Stimulated activated CD4-positive, alpha-beta T cell treated with anti-CD3 and anti-CD28 coated beads, TNF-alpha, amount 100 ng/mL, for 24 hours (primary cell): ENCODE data around the gene IMMT.
"Not testable (repeated sequence)": the region's sequence is repeated elsewhere in the genome, so short reads cannot be mapped to it uniquely, and the experiment has no call there.

Experiments used
- DNase-seq, 3 experiments: peaks; one replicate each; pipeline ENCODE4 v3.0.0-alpha.2; 2020; ENCODE audit warnings: low read depth in 3 of 3

Gene IMMT

GRCh38 chr2:86195055-86195807 is at the start of gene IMMT:
TSS of gene IMMT (minus strand) at chr2:86195462. CDS start at chr2:86195382, 80 bp downstream.
- DNase-seq: peak; percentile 87 to 97 (median 95)

DNA sequence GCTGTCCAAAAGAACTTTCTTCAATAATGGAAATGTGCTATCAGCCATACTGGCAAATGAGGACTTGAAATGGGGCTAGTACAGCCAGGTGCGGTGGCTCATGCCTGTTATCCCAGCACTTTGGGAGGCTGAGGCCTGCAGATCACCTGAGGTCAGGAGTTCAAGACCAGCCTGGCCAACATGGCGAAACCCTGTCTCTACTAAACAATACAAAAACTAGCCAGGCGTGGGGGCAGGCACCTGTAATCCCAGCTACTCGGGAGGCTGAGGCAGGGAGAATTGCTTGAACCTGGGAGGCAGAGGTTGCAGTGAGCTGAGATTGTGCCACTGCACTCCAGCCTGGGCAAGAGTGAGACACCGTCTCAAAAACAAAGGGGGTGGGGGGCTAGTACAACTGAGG is 49.5 kb upstream of the IMMT start:
- DNase-seq: not testable (repeated sequence)

DNA sequence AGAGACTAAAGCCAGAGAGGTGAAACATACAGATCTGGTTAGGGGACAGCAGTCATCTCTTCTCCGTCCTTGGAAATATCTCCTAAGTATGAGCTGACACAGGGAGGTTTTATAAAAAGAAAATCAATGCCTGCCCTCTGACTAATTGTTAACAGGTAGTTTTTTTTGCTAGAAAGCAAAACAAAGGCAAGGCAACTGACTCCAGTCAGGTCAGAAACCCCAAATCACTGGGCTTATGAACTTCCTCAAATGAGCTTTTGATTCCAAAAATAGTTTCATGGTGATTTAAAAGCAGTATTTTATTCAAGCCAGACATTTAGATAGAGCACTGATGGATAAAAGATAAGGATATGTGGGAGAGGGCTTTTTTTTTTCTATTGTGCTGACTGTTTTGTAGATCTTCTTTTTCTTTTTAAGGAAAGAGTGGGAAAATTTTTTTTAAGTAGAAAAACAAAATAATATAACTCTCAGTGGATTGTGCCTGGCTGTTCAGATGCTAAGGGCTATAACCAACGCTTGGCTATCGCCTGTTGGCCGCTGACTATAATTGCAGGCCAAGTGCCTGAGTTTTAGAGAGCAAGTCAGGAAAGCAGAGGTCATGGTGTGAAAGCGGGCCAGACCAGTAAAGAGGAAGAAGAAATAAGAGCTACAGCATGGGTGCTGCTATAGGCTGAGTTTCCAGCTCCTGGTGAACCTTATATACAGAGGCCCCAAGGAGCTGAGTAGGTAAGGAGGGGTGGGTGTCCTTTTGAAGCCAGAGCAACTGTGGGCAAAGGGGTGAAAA is 48.9 kb upstream of the IMMT start:
- no peak for DNase-seq

GRCh38 chr2:86243272-86243671 is 48.0 kb upstream of the IMMT start:
- DNase-seq: no peak

DNA sequence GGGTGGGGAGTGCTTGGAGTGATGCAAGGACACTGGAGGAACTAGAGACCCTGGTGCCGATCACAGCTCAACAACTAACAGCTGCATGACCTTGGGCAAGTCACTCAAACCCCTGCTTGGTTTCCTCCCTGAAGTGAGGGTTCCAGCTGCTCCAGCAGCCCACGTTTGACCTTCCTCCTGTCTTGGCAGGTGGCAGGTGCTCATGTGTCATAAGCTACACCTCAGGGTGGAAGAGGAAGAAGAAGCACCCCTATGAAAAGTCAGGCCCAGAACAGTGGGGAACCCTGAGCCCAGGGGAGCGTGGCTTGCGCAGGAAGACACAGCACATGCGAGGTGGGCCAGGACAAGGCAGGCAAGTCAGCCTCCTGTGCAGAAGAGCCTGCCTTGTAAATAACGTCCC is 46.3 kb upstream of the IMMT start:
- DNase-seq: no peak

DNA sequence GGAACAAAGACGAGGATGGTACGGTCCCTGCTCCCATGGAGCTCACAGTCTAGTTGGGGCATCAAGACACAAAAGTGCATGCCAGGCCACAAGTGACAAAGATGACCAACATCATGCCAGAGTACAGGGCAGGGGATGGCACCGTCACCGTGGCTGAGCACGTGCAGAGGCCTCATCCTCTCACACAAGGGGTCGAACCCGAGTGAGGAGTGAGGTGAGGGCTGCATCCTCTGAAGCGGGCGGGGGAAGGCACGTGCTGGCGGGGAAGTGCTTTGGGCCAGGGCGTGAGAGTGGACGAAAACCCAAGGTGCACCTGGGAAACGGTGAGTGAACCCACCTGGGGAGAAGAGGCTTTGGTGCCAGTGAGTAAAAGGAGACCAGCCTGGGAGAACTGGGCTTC is 45.0 kb upstream of the IMMT start:
- DNase-seq: no peak

- no peak for DNase-seq
Observed at GRCh38 chr2:86239745-86240144, 44.5 kb upstream of the IMMT start.

- DNase-seq: no peak
Observed at GRCh38 chr2:86239326-86239725, 44.1 kb upstream of the IMMT start.

DNA sequence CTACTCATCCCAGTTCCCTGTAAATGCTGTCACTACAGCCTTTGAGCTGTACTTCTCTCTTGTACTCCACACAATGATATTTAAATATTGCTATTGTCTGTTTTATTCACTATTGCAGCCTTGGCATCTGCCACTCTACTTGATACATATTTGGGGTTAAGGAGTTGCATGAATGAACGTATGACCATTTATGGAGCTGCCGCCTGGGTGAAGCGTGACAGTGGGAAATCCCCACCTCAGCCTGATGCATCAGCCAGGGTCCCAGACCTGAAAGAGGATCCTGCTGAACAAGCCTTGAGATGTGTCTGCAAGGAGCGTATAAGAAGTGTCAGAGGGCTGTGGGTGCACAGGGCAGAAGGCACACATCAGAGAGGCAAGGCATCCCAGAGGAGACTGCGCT is 43.1 kb upstream of the IMMT start:
- DNase-seq: peak; percentile 18 to 50 (median 33)

GRCh38 chr2:86237172-86237571 is 41.9 kb upstream of the IMMT start:
- DNase-seq: no peak

GRCh38 chr2:86235196-86235980 is 40.1 kb upstream of the IMMT start:
- DNase-seq: no peak

GRCh38 chr2:86234563-86235131 is 39.4 kb upstream of the IMMT start:
- no peak for DNase-seq

- DNase-seq: no peak
Observed at GRCh38 chr2:86233436-86233835, 38.2 kb upstream of the IMMT start.

DNA sequence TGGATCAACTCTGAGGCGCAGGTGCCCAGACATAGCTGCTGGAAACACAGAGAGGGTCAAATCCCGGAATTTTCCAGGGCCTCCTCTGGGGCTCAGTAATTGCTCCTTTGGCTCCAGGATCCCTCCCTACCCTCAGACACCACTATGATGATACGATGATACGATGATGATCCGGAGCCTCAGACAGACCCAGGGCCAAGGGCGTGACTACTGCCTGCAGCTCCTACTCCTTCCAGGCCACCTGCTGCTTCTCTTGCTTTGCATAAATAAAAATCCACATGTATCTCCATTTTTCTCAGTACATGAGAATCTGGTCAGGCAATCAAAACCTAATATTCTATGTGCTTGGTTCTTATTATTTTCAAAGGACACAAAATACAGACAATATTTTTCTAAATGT is 37.6 kb upstream of the IMMT start:
- DNase-seq: no peak

DNA sequence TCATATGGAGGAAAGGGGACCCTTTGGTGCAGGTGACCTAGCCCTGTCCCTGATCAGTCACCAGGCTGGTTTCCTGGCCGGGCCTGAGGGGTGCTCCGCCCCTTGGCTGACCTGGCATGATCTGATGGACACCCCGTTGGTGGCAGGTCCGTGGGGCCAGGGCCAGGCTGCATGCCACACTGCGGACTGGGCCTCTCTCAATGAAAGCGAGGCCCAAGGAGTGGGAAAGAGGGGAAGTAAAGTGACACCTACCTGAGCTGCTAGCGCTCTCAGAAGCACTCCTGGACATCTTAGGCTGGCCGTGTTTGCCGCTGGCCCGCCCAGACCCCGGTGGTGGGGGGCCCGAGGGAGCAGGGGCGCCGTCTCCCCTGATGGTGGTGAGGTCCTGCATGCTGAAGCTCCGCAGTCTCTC is 37.1 kb upstream of the IMMT start:
- no peak for DNase-seq

- no peak for DNase-seq
Observed at GRCh38 chr2:86231680-86232372, 36.6 kb upstream of the IMMT start.

DNA sequence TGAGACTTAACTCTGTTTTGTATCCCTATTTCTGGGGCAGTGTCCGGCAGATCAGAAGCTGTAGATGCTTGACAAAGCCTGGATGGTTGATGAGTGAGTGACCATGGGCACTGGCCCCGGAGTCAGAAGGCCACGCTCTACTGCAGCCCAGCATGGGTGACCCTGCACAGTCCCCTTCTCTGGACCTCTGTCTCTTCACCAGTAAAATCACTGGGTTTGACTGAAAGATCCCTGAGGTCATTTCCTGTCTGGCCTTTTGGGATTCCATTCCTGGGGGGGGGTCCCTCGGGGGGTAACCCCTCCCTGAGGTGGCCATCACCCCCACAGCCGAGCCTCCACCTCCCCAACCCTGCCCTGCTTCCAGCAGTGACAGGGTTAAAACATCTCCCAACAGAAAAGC is 35.7 kb upstream of the IMMT start:
- no peak for DNase-seq

DNA sequence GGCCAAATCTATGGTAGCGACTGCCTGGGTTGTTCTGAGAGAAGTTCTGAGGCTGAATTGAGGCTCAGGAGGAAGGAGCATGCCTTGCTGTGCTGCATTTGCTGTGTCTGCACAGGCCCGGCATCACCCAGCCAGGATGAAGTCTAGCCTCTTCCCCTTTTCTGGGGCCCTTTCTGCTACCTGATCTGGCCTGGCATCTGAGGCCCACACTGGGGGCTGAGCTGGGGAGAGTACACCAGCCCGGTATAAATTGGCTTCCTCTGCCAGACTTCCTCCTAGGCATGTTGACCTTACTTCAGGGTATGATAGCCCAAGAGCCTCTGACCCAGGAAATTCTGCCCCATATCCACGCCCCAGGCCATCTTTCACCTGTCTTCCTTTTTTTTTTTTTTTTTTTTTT is 34.0 kb upstream of the IMMT start:
- no peak for DNase-seq

- not testable (repeated sequence) for DNase-seq
Observed at GRCh38 chr2:86228574-86228973, 33.3 kb upstream of the IMMT start.

- no peak for DNase-seq
Observed at GRCh38 chr2:86227685-86228084, 32.4 kb upstream of the IMMT start.
